GM12892 (cell line): Measurements from ENCODE around the gene PLEKHM1.

ENCODE experiments used
- POLR2A ChIP-seq: IDR thresholded peaks from 2 replicates; pipeline ENCODE4 v1.6.1; 2011; ENCODE audit warnings: low read depth, low read length, control low read depth
- POLR2AphosphoS5 ChIP-seq: IDR thresholded peaks from 2 replicates; pipeline ENCODE4 v1.6.1; 2011; ENCODE audit warnings: low read depth, low read length, control low read depth

DNA sequence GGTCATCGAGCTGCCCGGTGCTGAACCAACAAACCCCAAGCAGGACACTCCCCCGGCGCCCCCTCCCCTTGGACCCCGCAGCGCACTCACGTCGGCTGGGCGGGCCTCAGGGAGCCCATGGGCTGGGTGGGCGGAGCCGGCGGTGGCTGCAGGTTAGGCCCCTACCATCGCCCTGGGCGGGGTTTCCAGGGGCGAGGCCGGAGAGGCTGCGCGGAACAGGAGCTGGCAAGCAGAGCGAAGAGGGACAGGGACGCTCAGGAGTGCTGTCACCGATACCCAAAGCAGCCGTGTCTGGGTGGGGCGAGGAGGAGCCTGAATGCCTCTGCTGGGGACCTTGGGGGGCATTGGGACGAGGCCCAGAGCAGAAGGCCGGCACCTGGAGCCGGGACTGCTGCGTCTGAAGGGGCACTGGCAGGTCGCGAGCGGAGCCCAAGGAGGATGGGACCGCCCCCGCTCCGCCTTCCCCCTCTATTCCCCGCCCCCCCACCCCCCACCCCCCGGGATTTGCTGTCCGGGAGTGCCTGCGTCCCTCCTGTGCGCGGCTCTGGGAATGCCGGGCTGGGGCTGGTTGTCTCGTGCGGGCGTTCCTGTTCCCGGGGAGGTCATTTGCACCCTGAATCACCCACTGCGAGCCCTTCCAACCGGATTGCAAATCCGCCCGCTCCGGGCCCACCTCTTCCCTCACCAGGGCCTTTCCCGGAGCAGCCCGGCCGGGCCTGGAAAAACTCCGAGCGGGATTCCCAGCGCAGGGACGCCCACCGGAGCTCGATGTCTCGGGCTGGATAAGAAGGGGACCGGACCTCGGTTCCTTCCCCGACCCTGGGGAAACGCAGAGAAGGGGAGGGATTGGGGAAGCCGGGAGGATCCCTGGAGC is 58.8 kb downstream of the PLEKHM1 start:
- TF ChIP-seq POLR2A (no peak), POLR2AphosphoS5 (no peak)
